ENCODE data around the gene ZNF420.
A peak's percentile ranks its signal among the peaks of the same experiment; 100 is the strongest.

The ZNF420 gene

DNA sequence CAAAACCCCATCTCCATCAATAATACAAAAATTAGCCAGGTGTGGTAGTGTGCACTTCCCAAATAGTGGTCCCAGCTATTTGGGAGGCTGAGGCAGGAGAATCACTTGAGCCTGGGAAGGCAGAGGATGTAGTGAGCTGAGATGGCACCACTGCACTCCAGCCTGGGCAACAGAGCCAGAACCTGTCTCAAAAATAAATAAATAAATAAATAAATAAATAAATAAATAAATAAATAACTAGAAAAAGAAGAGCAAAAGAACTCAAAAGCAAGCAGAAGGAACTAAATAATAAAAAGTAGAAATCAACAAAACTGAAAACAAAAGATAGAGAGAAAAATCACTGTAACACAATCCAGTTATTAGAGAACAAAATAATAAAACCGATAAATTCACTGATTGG is 81.9 kb downstream of the ZNF420 start:
- DNase-seq = no peak

- no peak for DNase-seq
Observed at GRCh38 chr19:37165635-37166034, 87.4 kb downstream of the ZNF420 start.

DNA sequence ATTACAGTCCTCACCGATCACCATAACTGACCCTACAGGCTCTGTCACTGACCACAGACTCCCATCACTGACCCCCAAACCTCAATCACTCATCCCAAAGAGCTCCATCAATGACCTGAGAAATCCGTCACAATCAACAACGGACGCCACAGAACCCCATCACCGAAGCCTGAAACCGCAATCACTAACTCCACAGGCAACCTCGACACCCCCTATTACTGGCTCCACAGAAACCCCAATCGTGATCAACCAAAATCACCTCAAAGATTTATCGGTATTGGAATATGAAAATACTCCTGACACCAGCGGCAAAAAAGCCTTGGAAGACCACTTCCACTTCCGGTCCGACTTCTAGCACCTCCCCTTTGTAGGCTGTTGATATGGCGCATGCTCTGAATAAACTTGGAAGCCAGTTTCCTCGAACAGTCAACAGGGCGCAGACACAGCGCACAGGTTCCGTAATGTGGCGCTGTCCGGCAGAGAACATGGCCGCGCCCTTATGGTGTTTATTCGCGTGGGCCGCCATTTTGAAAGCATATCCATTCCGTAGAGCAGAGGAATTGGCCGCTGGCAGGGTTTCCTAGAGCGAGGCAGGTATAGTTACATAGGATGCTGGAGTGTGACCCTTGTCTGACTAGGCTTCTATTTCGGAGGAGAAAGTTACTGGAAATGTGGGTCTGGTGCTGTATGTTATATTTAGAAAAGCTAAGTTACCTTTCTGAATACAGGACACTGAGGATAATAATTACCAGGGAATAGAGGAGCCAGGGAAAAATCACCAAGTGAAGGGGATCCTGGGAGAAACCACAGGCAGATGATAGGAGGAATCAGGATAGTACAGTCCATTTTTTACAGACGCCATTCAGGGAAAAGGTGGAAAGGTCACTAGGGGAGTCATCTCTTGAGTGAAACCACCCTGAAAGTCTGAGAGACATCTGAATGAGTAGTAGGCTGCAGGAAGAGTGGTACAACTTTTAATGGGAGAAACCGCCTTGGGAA is 94.4 kb downstream of the ZNF420 start, which contains the start of gene ZNF585A:
Gene ZNF585A, minus strand, starts transcription at position 328 of the 999 bp plus-strand sequence. CDS start 2,785 bp downstream, outside the sequence.
- DNase-seq = peak; percentile 97

Measured in fibroblast of skin of abdomen (primary cell).